H1 (cell line): ENCODE results near the gene FANCI. TPM values are rescaled to one million over a fixed set of nuclear protein-coding genes. Genes with fewer than 3 reads are reported as not detected.

Experiments
- CTCF ChIA-PET: fragments of 300-600 bp; sonication (Branson Sonifier 250); formaldehyde crosslinking; loops from one replicate; lab custom pipeline; 2021; ENCODE audit not compliant: partially characterized antibody; lab: Charles Lee
- POLR2A ChIA-PET: fragments of 300-600 bp; sonication (Branson Sonifier 250); formaldehyde crosslinking; loops from one replicate; lab custom pipeline; 2021; ENCODE audit warnings: inconsistent platforms; ENCODE audit not compliant: partially characterized antibody; lab: Charles Lee
- DNase-seq, 2 experiments: peaks; one replicate each; pipeline versions ENCODE4 v3.0.0 to v3.0.0-alpha.2; 2010 to 2022; ENCODE audit warnings: low spot score in 2 of 2, low read depth in 1 of 2, mixed read lengths in 1 of 2
- FAIRE-seq: peaks from 2 replicates; lab custom pipeline; 2011; peaks lifted over from hg19 to GRCh38; lab: Jason Lieb, UNC
- H2AFZ ChIP-seq: 2 replicates; pipeline ENCODE4 v1.8.1; 2012; ENCODE audit warnings: low read length, inconsistent platforms
- H2AK5ac ChIP-seq: 2 replicates; pipeline ENCODE4 v1.6.1; 2013; ENCODE audit warnings: low read depth, low read length
- H2BK120ac ChIP-seq: replicated peaks from 2 replicates; pipeline ENCODE3; 2013; ENCODE audit warnings: low read depth, low read length, inconsistent platforms
- H2BK12ac ChIP-seq: 2 replicates; pipeline ENCODE4 v1.6.1; 2013; ENCODE audit warnings: low read depth, low read length
- H2BK15ac ChIP-seq: 2 replicates; pipeline ENCODE4 v1.6.1; 2013; ENCODE audit warnings: low read length
- H2BK20ac ChIP-seq: 2 replicates; pipeline ENCODE4 v1.6.1; 2013; ENCODE audit warnings: low read length
- H2BK5ac ChIP-seq: 2 replicates; pipeline ENCODE4 v1.6.1; 2013; ENCODE audit warnings: low read depth, low read length
- H3K14ac ChIP-seq: 2 replicates; pipeline ENCODE4 v1.6.1; 2013; ENCODE audit warnings: inconsistent platforms; ENCODE audit not compliant: insufficient read length
- H3K18ac ChIP-seq: 2 replicates; pipeline ENCODE4 v1.6.1; 2013; ENCODE audit warnings: low read length; ENCODE audit errors: extremely low read depth
- H3K23ac ChIP-seq: 2 replicates; pipeline ENCODE4 v1.6.1; 2013; ENCODE audit warnings: inconsistent platforms; ENCODE audit not compliant: insufficient read length
- H3K23me2 ChIP-seq: 2 replicates; pipeline ENCODE4 v1.6.1; 2013; ENCODE audit warnings: low read depth, low read length
- H3K27ac ChIP-seq: 2 replicates; pipeline ENCODE4 v1.6.1; 2011; ENCODE audit warnings: low read depth, low read length, inconsistent platforms
- H3K27me3 ChIP-seq, 4 experiments: replicated peaks in 1 of 4; 1 replicate in 1 of 4; 2 replicates in 3 of 4; pipeline versions ENCODE4 v1.6.1 to v1.8.1; 2011 to 2013; ENCODE audit warnings: low read length in 3 of 4, mild to moderate bottlenecking in 3 of 4, inconsistent platforms in 2 of 4, mixed read lengths in 2 of 4, moderate library complexity in 1 of 4; ENCODE audit not compliant: control insufficient read depth in 3 of 4, insufficient read depth in 3 of 4; ENCODE audit errors: extremely low read depth in 1 of 4
- H3K36me3 ChIP-seq, 4 experiments: 2 replicates each; pipeline versions ENCODE4 v1.6.1 to v1.8.1; 2011 to 2013; ENCODE audit warnings: mild to moderate bottlenecking in 4 of 4, low read length in 3 of 4, moderate library complexity in 2 of 4, control low read depth in 1 of 4, inconsistent platforms in 1 of 4; ENCODE audit not compliant: insufficient read depth in 4 of 4, control insufficient read depth in 2 of 4
- H3K4ac ChIP-seq: replicated peaks from 2 replicates; pipeline ENCODE3; 2013; ENCODE audit warnings: low read length, low read depth, mixed read lengths, inconsistent platforms; ENCODE audit not compliant: insufficient read length
- H3K4me1 ChIP-seq, 4 experiments: replicated peaks in 1 of 4; 1 replicate in 1 of 4; 2 replicates in 3 of 4; pipeline versions ENCODE4 v1.6.1 to v1.8.1; 2011 to 2013; ENCODE audit warnings: low read length in 3 of 4, inconsistent platforms in 2 of 4, mixed read lengths in 1 of 4; ENCODE audit not compliant: insufficient read depth in 4 of 4, control insufficient read depth in 3 of 4
- H3K4me2 ChIP-seq, 2 experiments: 2 replicates each; pipeline versions ENCODE4 v1.6.1 to v1.8.1; 2011 to 2013; ENCODE audit warnings: low read depth in 2 of 2, low read length in 2 of 2, control low read depth in 1 of 2, inconsistent platforms in 1 of 2, mild to moderate bottlenecking in 1 of 2; ENCODE audit not compliant: insufficient read depth in 1 of 2
- H3K4me3 ChIP-seq, 4 experiments: fragments of 200-600, 300-600 bp in 1 of 4; sonication (generic), shearing (Covaris generic), sonication (Bioruptor Twin) in 1 of 4; 2 replicates each; pipeline versions ENCODE4 v1.5.1 to v1.8.1; 2011 to 2016; ENCODE audit warnings: low read length in 4 of 4, low read depth in 3 of 4, control low read depth in 2 of 4, inconsistent platforms in 2 of 4, mild to moderate bottlenecking in 2 of 4, mixed read lengths in 1 of 4, moderate library complexity in 1 of 4; ENCODE audit not compliant: insufficient read depth in 2 of 4; ENCODE audit errors: extremely low read depth in 1 of 4
- H3K56ac ChIP-seq: replicated peaks from 2 replicates; pipeline ENCODE3; 2013; ENCODE audit warnings: low read depth, mild to moderate bottlenecking, mixed read lengths, low read length, inconsistent platforms; ENCODE audit not compliant: insufficient read length
- H3K79me1 ChIP-seq: 2 replicates; pipeline ENCODE4 v1.6.1; 2013; ENCODE audit warnings: low read depth, low read length, control low read depth
- H3K79me2 ChIP-seq, 2 experiments: 2 replicates each; pipeline versions ENCODE4 v1.6.1 to v1.8.1; 2012 to 2013; ENCODE audit warnings: low read length in 2 of 2, mild to moderate bottlenecking in 2 of 2, inconsistent platforms in 1 of 2; ENCODE audit not compliant: insufficient read depth in 2 of 2, control insufficient read depth in 1 of 2
- H3K9ac ChIP-seq, 4 experiments: replicated peaks in 1 of 4; 1 replicate in 1 of 4; 2 replicates in 3 of 4; pipeline versions ENCODE4 v1.6.1 to v1.8.1; 2011 to 2013; ENCODE audit warnings: low read depth in 3 of 4, low read length in 3 of 4, control low read depth in 2 of 4, mild to moderate bottlenecking in 2 of 4, moderate library complexity in 2 of 4, inconsistent platforms in 1 of 4; ENCODE audit errors: extremely low read depth in 1 of 4
- H3K9me3 ChIP-seq, 2 experiments: 2 replicates each; pipeline versions ENCODE4 v1.6.1 to v1.8.1; 2012 to 2013; ENCODE audit warnings: mild to moderate bottlenecking in 2 of 2, moderate library complexity in 2 of 2, control low read depth in 1 of 2, inconsistent platforms in 1 of 2, low read depth in 1 of 2, low read length in 1 of 2, mixed read lengths in 1 of 2; ENCODE audit not compliant: insufficient read depth in 2 of 2
- H4K20me1 ChIP-seq, 2 experiments: replicated peaks in 1 of 2; 2 replicates each; pipeline versions ENCODE3 to v1.8.1; 2011 to 2013; ENCODE audit warnings: inconsistent platforms in 2 of 2, low read length in 2 of 2, mild to moderate bottlenecking in 1 of 2; ENCODE audit not compliant: insufficient read depth in 2 of 2, control insufficient read depth in 1 of 2
- H4K5ac ChIP-seq: 2 replicates; pipeline ENCODE4 v1.6.1; 2013; ENCODE audit warnings: low read length, low read depth, mixed read lengths, inconsistent platforms; ENCODE audit not compliant: insufficient read length
- H4K8ac ChIP-seq: 2 replicates; pipeline ENCODE4 v1.8.0; 2013; ENCODE audit warnings: mild to moderate bottlenecking, moderate library complexity, low read length, inconsistent platforms; ENCODE audit not compliant: insufficient read depth; ENCODE audit errors: extremely low read depth
- H4K91ac ChIP-seq: replicated peaks from 2 replicates; pipeline ENCODE3; 2013; ENCODE audit warnings: low read length, mixed read lengths, inconsistent platforms; ENCODE audit not compliant: insufficient read length
- CTCF ChIP-seq, 3 experiments: IDR thresholded peaks; 1 replicate in 2 of 3; 2 replicates in 1 of 3; pipeline versions ENCODE4 v1.5.1 to v1.6.1; 2011; ENCODE audit warnings: low read length in 3 of 3, mild to moderate bottlenecking in 3 of 3, inconsistent platforms in 2 of 3, low read depth in 1 of 3, moderate library complexity in 1 of 3; ENCODE audit not compliant: insufficient read depth in 1 of 3; ENCODE audit errors: control extremely low read depth in 1 of 3
- MAFK ChIP-seq: IDR thresholded peaks from 2 replicates; pipeline ENCODE4 v1.6.1; 2012; ENCODE audit warnings: low read depth, mild to moderate bottlenecking, improper control_type of control experiment, low read length
- NANOG ChIP-seq: IDR thresholded peaks from 2 replicates; pipeline ENCODE4 v1.6.1; 2011; ENCODE audit warnings: low read length, low read depth, mild to moderate bottlenecking, inconsistent platforms; ENCODE audit not compliant: insufficient read depth, poor library complexity, severe bottlenecking
- RNF2 ChIP-seq: fragments of 200-900, 300-1000 bp; sonication (generic); IDR thresholded peaks from 2 replicates; pipeline ENCODE4 v1.7.1; 2016; ENCODE audit warnings: borderline replicate concordance, low read depth, mild to moderate bottlenecking, antibody characterized with exemption, low read length; ENCODE audit not compliant: poor library complexity, severe bottlenecking; ENCODE audit errors: missing control alignments
- SIRT6 ChIP-seq: IDR thresholded peaks from one replicate; pipeline ENCODE4 v1.7.1; 2012; ENCODE audit warnings: low read length, inconsistent platforms
- TEAD4 ChIP-seq: IDR thresholded peaks from 2 replicates; pipeline ENCODE4 v1.6.1; 2012; ENCODE audit warnings: low read depth, low read length, inconsistent platforms, mixed read lengths
- WGBS, 2 experiments: shearing (Covaris generic) in 1 of 2; methylation state at CpG; one replicate each; pipeline versions ENCODE4 v1.1.6 to v1.1.7; 2013 to 2015; ENCODE audit warnings: low lambda C conversion rate in 2 of 2, mixed read lengths in 2 of 2, inconsistent platforms in 1 of 2, low coverage in 1 of 2, missing lambda C conversion rate in 1 of 2; ENCODE audit not compliant: insufficient replicate concordance in 2 of 2, insufficient coverage in 1 of 2, insufficient read length in 1 of 2; ENCODE audit errors: extremely low coverage in 1 of 2, missing lambda C conversion rate in 1 of 2; 5-methylcytosine and 5-hydroxymethylcytosine counted together
- polyA plus RNA-seq, 7 experiments: library from polyadenylated mRNA; depleted of rRNA in 3 of 7; stranded (reverse) in 5 of 7; unstranded in 2 of 7; fragments of >200 nt in 5 of 7; fragments of 200-250 nt in 2 of 7; gene quantifications; 1 replicate in 5 of 7; 2 replicates in 1 of 7; 4 replicates in 1 of 7; pipeline versions ENCODE4 v1.2.1 to v1.2.3, GENCODE V29; 2011 to 2013; ENCODE audit warnings: missing spikeins in 2 of 7, mixed read lengths in 2 of 7
- total RNA-seq: library from RNA; stranded (reverse); fragmentation: NEBNext Ultra II Directional; extraction: Animal tissue kit (Norgen Biotek cat#: 25700); gene quantifications from 2 replicates; pipeline ENCODE4 v1.2.1, GENCODE V29; 2021
- TF ChIP-seq, protein P1 (sequence below): IDR thresholded peaks from 2 replicates; pipeline ENCODE4 v1.6.1; 2012; ENCODE audit warnings: inconsistent platforms
- TF ChIP-seq, protein P2 (sequence below): IDR thresholded peaks from 2 replicates; pipeline ENCODE4 v1.6.1; 2012; ENCODE audit warnings: low read length, inconsistent platforms

Gene FANCI
- total and polyA plus RNA-seq, 2 of the 8 experiments (the other 6 are each of a cell fraction or from before 2014, with no cell fraction given), result 37.8 to 115 TPM

GRCh38 chr15:89322822-89323221 is 79.0 kb downstream of the FANCI start:
- H3K56ac ChIP-seq, result no peak overlapping the region
- H3K9ac ChIP-seq, result no peak overlapping the region
- H2BK15ac ChIP-seq, result no peak overlapping the region
- H2BK20ac ChIP-seq, result no peak overlapping the region
- no peak overlapping the region for H3K4me3 ChIP-seq
- DNase-seq (no peak), FAIRE-seq (no peak)
- 94% methylated on average over 15 of the region's 15 CpGs; no CpG with 5 or more reads in 1 of the 2 experiments for WGBS, 2 experiments
- H3K14ac ChIP-seq, result no peak overlapping the region
- no peak overlapping the region for H3K4ac ChIP-seq
- no peak overlapping the region for H4K5ac ChIP-seq
- no peaks in the 10 kb centered on the region; the same call in 1 of the 2 replicates for H3K23me2 ChIP-seq
- peaks cover 2% of the 10 kb centered on the region; the same call in 1 of the 2 replicates for H3K79me1 ChIP-seq
- H3K23ac ChIP-seq, result no peak overlapping the region
- H4K20me1 ChIP-seq, result peaks cover 6 to 23% of the 10 kb centered on the region in 2 experiments
- POLR2A ChIA-PET, result interaction anchor here (0.8 to 20.0 kb wide), 3 partner anchors 5 to 56 kb away, joined by 3 to 250 read pairs (median 250); partner anchors contain the start of gene POLG
- H3K36me3 ChIP-seq, result peaks cover 62 to 97% (median 88%) of the 10 kb centered on the region in 4 experiments
- no peaks in the 10 kb centered on the region for H3K79me2 ChIP-seq
- H3K4me2 ChIP-seq, result no peak overlapping the region
- no peak overlapping the region for H4K8ac ChIP-seq
- no peak overlapping the region for H2BK120ac ChIP-seq
- H2BK12ac ChIP-seq, result no peak overlapping the region
- no peaks in the 10 kb centered on the region for H3K27me3 ChIP-seq
- H2AK5ac ChIP-seq, result no peak overlapping the region
- no peak overlapping the region for H2AFZ ChIP-seq
- H3K27ac ChIP-seq, result no peak overlapping the region
- no peaks in the 10 kb centered on the region for H3K4me1 ChIP-seq
- no peak overlapping the region for H3K18ac ChIP-seq
- no peak overlapping the region for H2BK5ac ChIP-seq
- CTCF ChIA-PET, result interaction anchor here (0.6 to 6.8 kb wide), 8 partner anchors 9 to 173 kb away, joined by 3 to 54 read pairs (median 3); no protein-coding TSS in a partner anchor
- H4K91ac ChIP-seq, result no peak overlapping the region
- no peaks in the 10 kb centered on the region for H3K9me3 ChIP-seq
- TF ChIP-seq NANOG (no peak), RNF2 (no peak), SIRT6 (no peak), MAFK (no peak), CTCF (IDR thresholded peaks at IDR 0.05; ENCODE audit: control extremely low read depth in 1 of 3, insufficient read depth in 1 of 3, low read depth in 1 of 3, low read length in 3 of 3) (no peak), TEAD4 (no peak)
- TF ChIP-seq, protein P1, sequence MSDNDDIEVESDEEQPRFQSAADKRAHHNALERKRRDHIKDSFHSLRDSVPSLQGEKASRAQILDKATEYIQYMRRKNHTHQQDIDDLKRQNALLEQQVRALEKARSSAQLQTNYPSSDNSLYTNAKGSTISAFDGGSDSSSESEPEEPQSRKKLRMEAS, result no peak
- TF ChIP-seq, protein P2, sequence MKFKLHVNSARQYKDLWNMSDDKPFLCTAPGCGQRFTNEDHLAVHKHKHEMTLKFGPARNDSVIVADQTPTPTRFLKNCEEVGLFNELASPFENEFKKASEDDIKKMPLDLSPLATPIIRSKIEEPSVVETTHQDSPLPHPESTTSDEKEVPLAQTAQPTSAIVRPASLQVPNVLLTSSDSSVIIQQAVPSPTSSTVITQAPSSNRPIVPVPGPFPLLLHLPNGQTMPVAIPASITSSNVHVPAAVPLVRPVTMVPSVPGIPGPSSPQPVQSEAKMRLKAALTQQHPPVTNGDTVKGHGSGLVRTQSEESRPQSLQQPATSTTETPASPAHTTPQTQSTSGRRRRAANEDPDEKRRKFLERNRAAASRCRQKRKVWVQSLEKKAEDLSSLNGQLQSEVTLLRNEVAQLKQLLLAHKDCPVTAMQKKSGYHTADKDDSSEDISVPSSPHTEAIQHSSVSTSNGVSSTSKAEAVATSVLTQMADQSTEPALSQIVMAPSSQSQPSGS, result no peak
